T-helper 2 cell treated with Interferon-gamma antibody and Interleukin-4, amounts not matched to agents 5 μg/mL and 100 μg/mL, for 36 hours (primary cell): ENCODE data around the gene ARL3.
"Not testable (repeated sequence)": the region's sequence is repeated elsewhere in the genome, so short reads cannot be mapped to it uniquely, and the experiment has no call there.

Experiments used
- DNase-seq: peaks from one replicate; pipeline ENCODE4 v3.0.0; 2021; ENCODE audit warnings: low spot score
- H3K27ac Mint-ChIP-seq: one replicate; pipeline ENCODE4 v1.8.0; 2021; ENCODE audit warnings: mild to moderate bottlenecking, mixed read lengths
- H3K27me3 Mint-ChIP-seq: one replicate; pipeline ENCODE4 v1.8.0; 2021; ENCODE audit warnings: low read depth, mixed read lengths
- H3K36me3 Mint-ChIP-seq: one replicate; pipeline ENCODE4 v1.8.0; 2021; ENCODE audit warnings: low read depth, mixed read lengths
- H3K4me1 Mint-ChIP-seq: one replicate; pipeline ENCODE4 v1.8.0; 2021; ENCODE audit warnings: low read depth, mixed read lengths
- H3K4me3 Mint-ChIP-seq: one replicate; pipeline ENCODE4 v1.8.0; 2022; ENCODE audit warnings: mild to moderate bottlenecking, moderate library complexity, mixed read lengths
- H3K9me3 Mint-ChIP-seq: one replicate; pipeline ENCODE4 v1.8.0; 2021; ENCODE audit warnings: mixed read lengths

The ARL3 gene

GRCh38 chr10:102726274-102726673 is 12.1 kb upstream of the ARL3 start:
- H3K27ac Mint-ChIP-seq: no peak overlapping the region
- peaks cover 4% of the 10 kb centered on the region for H3K9me3 Mint-ChIP-seq
- H3K4me1 Mint-ChIP-seq: peaks cover 7% of the 10 kb centered on the region
- H3K27me3 Mint-ChIP-seq: no peaks in the 10 kb centered on the region
- peaks cover 30% of the 10 kb centered on the region for H3K36me3 Mint-ChIP-seq
- H3K4me3 Mint-ChIP-seq: no peak overlapping the region
- DNase-seq: no peak

- peaks cover 33% of the 10 kb centered on the region for H3K36me3 Mint-ChIP-seq
- H3K9me3 Mint-ChIP-seq: peaks cover 4% of the 10 kb centered on the region
- DNase-seq: no peak
- H3K4me3 Mint-ChIP-seq: no peak overlapping the region
- no peaks in the 10 kb centered on the region for H3K27me3 Mint-ChIP-seq
- H3K4me1 Mint-ChIP-seq: peaks cover 15% of the 10 kb centered on the region
- no peak overlapping the region for H3K27ac Mint-ChIP-seq
Observed at GRCh38 chr10:102723989-102724388, 9.8 kb upstream of the ARL3 start.

GRCh38 chr10:102721954-102722353 is 7.8 kb upstream of the ARL3 start:
- H3K9me3 Mint-ChIP-seq: peaks cover 4% of the 10 kb centered on the region
- H3K27ac Mint-ChIP-seq: no peak overlapping the region
- H3K36me3 Mint-ChIP-seq: peaks cover 25% of the 10 kb centered on the region
- peaks cover 24% of the 10 kb centered on the region for H3K4me1 Mint-ChIP-seq
- H3K27me3 Mint-ChIP-seq: no peaks in the 10 kb centered on the region
- DNase-seq: no peak
- H3K4me3 Mint-ChIP-seq: no peak overlapping the region

- Mint-ChIP-seq H3K36me3 (peaks cover 21% of the 10 kb centered on the region), H3K9me3 (peaks cover 4% of the 10 kb centered on the region), H3K4me3 (no peak overlapping the region), H3K27me3 (no peaks in the 10 kb centered on the region), H3K27ac (no peak overlapping the region), H3K4me1 (peaks cover 32% of the 10 kb centered on the region)
- no peak for DNase-seq
Observed at GRCh38 chr10:102720775-102721301, 6.6 kb upstream of the ARL3 start.

- Mint-ChIP-seq H3K27ac (no peak overlapping the region), H3K4me1 (peaks cover 36% of the 10 kb centered on the region), H3K36me3 (peaks cover 21% of the 10 kb centered on the region), H3K27me3 (no peaks in the 10 kb centered on the region), H3K4me3 (no peak overlapping the region), H3K9me3 (peaks cover 4% of the 10 kb centered on the region)
- DNase-seq: no peak
Observed at GRCh38 chr10:102720337-102720736, 6.1 kb upstream of the ARL3 start.

- no peak for DNase-seq
- H3K9me3 Mint-ChIP-seq: no peaks in the 10 kb centered on the region
- no peak overlapping the region for H3K4me3 Mint-ChIP-seq
- H3K4me1 Mint-ChIP-seq: peaks cover 39% of the 10 kb centered on the region
- H3K36me3 Mint-ChIP-seq: peaks cover 8% of the 10 kb centered on the region
- H3K27me3 Mint-ChIP-seq: no peaks in the 10 kb centered on the region
- no peak overlapping the region for H3K27ac Mint-ChIP-seq
Observed at GRCh38 chr10:102718220-102718619, 4.0 kb upstream of the ARL3 start.

- H3K4me1 Mint-ChIP-seq: peaks cover 48% of the 10 kb centered on the region
- not testable (repeated sequence) for DNase-seq, H3K9me3 Mint-ChIP-seq, H3K27me3 Mint-ChIP-seq, H3K4me3 Mint-ChIP-seq, H3K36me3 Mint-ChIP-seq, H3K27ac Mint-ChIP-seq
Observed at GRCh38 chr10:102716900-102717565, 2.8 kb upstream of the ARL3 start.

- peak overlapping the region; percentile 73 for H3K4me3 Mint-ChIP-seq
- H3K36me3 Mint-ChIP-seq: peaks cover 8% of the 10 kb centered on the region
- H3K27ac Mint-ChIP-seq: peak overlapping the region; percentile 49
- H3K4me1 Mint-ChIP-seq: peaks cover 51% of the 10 kb centered on the region
- no peak for DNase-seq
- H3K27me3 Mint-ChIP-seq: no peaks in the 10 kb centered on the region
- H3K9me3 Mint-ChIP-seq: no peaks in the 10 kb centered on the region
Observed at GRCh38 chr10:102715880-102716279, 1.7 kb upstream of the ARL3 start.

GRCh38 chr10:102714621-102715455 is 641 bp upstream of the ARL3 start, which contains the start of gene SFXN2:
SFXN2 (plus strand) TSS chr10:102714636; CDS start chr10:102726637, 12,001 bp downstream.
- H3K27me3 Mint-ChIP-seq: no peaks in the 10 kb centered on the region
- peaks cover 8% of the 10 kb centered on the region for H3K36me3 Mint-ChIP-seq
- DNase-seq: peak; percentile 51
- H3K4me1 Mint-ChIP-seq: peaks cover 55% of the 10 kb centered on the region
- no peaks in the 10 kb centered on the region for H3K9me3 Mint-ChIP-seq
- H3K4me3 Mint-ChIP-seq: peak within 1 kb of the TSS; percentile 88
- H3K27ac Mint-ChIP-seq: peak within 1 kb of the TSS; percentile 84

- H3K4me3 Mint-ChIP-seq: peak overlapping the region; percentile 88
- no peak for DNase-seq
Observed at GRCh38 chr10:102713539-102713813, 721 bp downstream of the ARL3 start.

GRCh38 chr10:102712843-102713538 is 1.2 kb downstream of the ARL3 start:
- Mint-ChIP-seq H3K27ac (peak overlapping the region; percentile 84), H3K9me3 (no peaks in the 10 kb centered on the region), H3K4me1 (peaks cover 48% of the 10 kb centered on the region), H3K4me3 (peak overlapping the region; percentile 88), H3K27me3 (no peaks in the 10 kb centered on the region), H3K36me3 (peaks cover 4% of the 10 kb centered on the region)
- DNase-seq: no peak

More at GRCh38 chr10:102713539-102713813, 721 bp downstream of the ARL3 start:
- Mint-ChIP-seq H3K36me3 (peaks cover 4% of the 10 kb centered on the region), H3K4me1 (peaks cover 51% of the 10 kb centered on the region), H3K27me3 (no peaks in the 10 kb centered on the region), H3K27ac (peak overlapping the region; percentile 84), H3K9me3 (no peaks in the 10 kb centered on the region)

GRCh38 chr10:102712089-102712488 is 2.1 kb downstream of the ARL3 start:
- H3K9me3 Mint-ChIP-seq: no peaks in the 10 kb centered on the region
- H3K27ac Mint-ChIP-seq: peak overlapping the region; percentile 51
- DNase-seq: no peak
- no peaks in the 10 kb centered on the region for H3K27me3 Mint-ChIP-seq
- H3K4me1 Mint-ChIP-seq: peaks cover 46% of the 10 kb centered on the region
- H3K36me3 Mint-ChIP-seq: peaks cover 6% of the 10 kb centered on the region
- peak overlapping the region; percentile 31 for H3K4me3 Mint-ChIP-seq

- Mint-ChIP-seq H3K9me3 (no peaks in the 10 kb centered on the region), H3K27ac (peak overlapping the region; percentile 27), H3K36me3 (peaks cover 2% of the 10 kb centered on the region), H3K27me3 (no peaks in the 10 kb centered on the region), H3K4me3 (no peak overlapping the region), H3K4me1 (peaks cover 37% of the 10 kb centered on the region)
- peak; percentile 63 for DNase-seq
Observed at GRCh38 chr10:102710609-102711008, 3.6 kb downstream of the ARL3 start.

GRCh38 chr10:102705531-102705930 is 8.7 kb downstream of the ARL3 start:
- Mint-ChIP-seq H3K27ac (no peak overlapping the region), H3K4me1 (peaks cover 12% of the 10 kb centered on the region), H3K9me3 (no peaks in the 10 kb centered on the region), H3K36me3 (peaks cover 7% of the 10 kb centered on the region), H3K4me3 (no peak overlapping the region), H3K27me3 (no peaks in the 10 kb centered on the region)
- no peak for DNase-seq
